Measurements from ENCODE around the gene TBC1D1. TPM values are rescaled to one million over a fixed set of nuclear protein-coding genes. Genes with fewer than 3 reads are reported as not detected.

Gene TBC1D1
- total and polyA plus RNA-seq, 2 donors (not counting 1 experiment from before 2014, with no cell fraction given), result 39.7 to 90.0 TPM

GRCh38 chr4:38145033-38145678, 254.3 kb downstream of the TBC1D1 start:
- Histone ChIP-seq H3K79me2 (ENCODE audit: control insufficient read depth, insufficient read depth, low read length) (no peaks in the 10 kb centered on the region), H3K27ac (ENCODE audit: insufficient read depth, low read length) (peak overlapping the region; percentile 37), H3K27me3 (ENCODE audit: control insufficient read depth, insufficient read depth, low read length) (no peaks in the 10 kb centered on the region), H3K9ac (ENCODE audit: insufficient read depth, low read length) (no peak overlapping the region), H3K9me3 (ENCODE audit: control insufficient read depth, insufficient read depth, low read depth, low read length) (no peaks in the 10 kb centered on the region), H3K4me3 (replicated peaks in 1 of 4; ENCODE audit: control extremely low read depth in 1 of 4, insufficient read depth in 1 of 4, low read depth in 3 of 4, low read length in 4 of 4) (no peak overlapping the region), H4K20me1 (ENCODE audit: control insufficient read depth, extremely low read depth, insufficient read depth, low read length) (no peaks in the 10 kb centered on the region), H3K4me2 (ENCODE audit: extremely low read depth, insufficient read depth, low read length) (no peak overlapping the region), H3K36me3 (ENCODE audit: control insufficient read depth, insufficient read depth, low read length) (no peaks in the 10 kb centered on the region), H3K4me1 (ENCODE audit: control insufficient read depth, extremely low read depth, insufficient read depth, low read length) (peaks cover 16% of the 10 kb centered on the region), H2AFZ (ENCODE audit: low read length) (no peak overlapping the region)
- DNase-seq (ENCODE audit: low read depth in 2 of 2), result no peak
- no peak for TF ChIP-seq EZH2 (IDR thresholded peaks at IDR 0.05; ENCODE audit: low read length, missing control alignments)
- no peak for TF ChIP-seq CTCF (conservative IDR thresholded peaks at IDR 0.05 in 1 of 2, IDR thresholded peaks at IDR 0.05 in 1 of 2; ENCODE audit: low read depth in 1 of 2, low read length in 2 of 2)

GRCh38 chr4:38145741-38146140, 254.9 kb downstream of the TBC1D1 start:
- H3K9ac ChIP-seq (ENCODE audit: insufficient read depth, low read length), result no peak overlapping the region
- H3K36me3 ChIP-seq (ENCODE audit: control insufficient read depth, insufficient read depth, low read length), result no peaks in the 10 kb centered on the region
- H3K4me1 ChIP-seq (ENCODE audit: control insufficient read depth, extremely low read depth, insufficient read depth, low read length), result peaks cover 18% of the 10 kb centered on the region
- H3K4me3 ChIP-seq (replicated peaks in 1 of 4; ENCODE audit: control extremely low read depth in 1 of 4, insufficient read depth in 1 of 4, low read depth in 3 of 4, low read length in 4 of 4), result no peak overlapping the region
- H3K4me2 ChIP-seq (ENCODE audit: extremely low read depth, insufficient read depth, low read length), result peak overlapping the region; percentile 25
- H2AFZ ChIP-seq (ENCODE audit: low read length), result no peak overlapping the region
- no peaks in the 10 kb centered on the region for H3K79me2 ChIP-seq (ENCODE audit: control insufficient read depth, insufficient read depth, low read length)
- no peaks in the 10 kb centered on the region for H4K20me1 ChIP-seq (ENCODE audit: control insufficient read depth, extremely low read depth, insufficient read depth, low read length)
- no peaks in the 10 kb centered on the region for H3K9me3 ChIP-seq (ENCODE audit: control insufficient read depth, insufficient read depth, low read depth, low read length)
- TF ChIP-seq EZH2 (IDR thresholded peaks at IDR 0.05; ENCODE audit: low read length, missing control alignments), result no peak
- TF ChIP-seq CTCF (conservative IDR thresholded peaks at IDR 0.05 in 1 of 2, IDR thresholded peaks at IDR 0.05 in 1 of 2; ENCODE audit: low read depth in 1 of 2, low read length in 2 of 2), result no peak
- peak; percentile 88 to 94 for DNase-seq (ENCODE audit: low read depth in 2 of 2)
- H3K27ac ChIP-seq (ENCODE audit: insufficient read depth, low read length), result peak overlapping the region; percentile 37
- no peaks in the 10 kb centered on the region for H3K27me3 ChIP-seq (ENCODE audit: control insufficient read depth, insufficient read depth, low read length)

GRCh38 chr4:38146383-38146782, 255.5 kb downstream of the TBC1D1 start:
- Histone ChIP-seq H3K4me2 (ENCODE audit: extremely low read depth, insufficient read depth, low read length) (no peak overlapping the region), H3K27ac (ENCODE audit: insufficient read depth, low read length) (peak overlapping the region; percentile 37), H3K9me3 (ENCODE audit: control insufficient read depth, insufficient read depth, low read depth, low read length) (no peaks in the 10 kb centered on the region), H3K4me3 (replicated peaks in 1 of 4; ENCODE audit: control extremely low read depth in 1 of 4, insufficient read depth in 1 of 4, low read depth in 3 of 4, low read length in 4 of 4) (no peak overlapping the region), H3K4me1 (ENCODE audit: control insufficient read depth, extremely low read depth, insufficient read depth, low read length) (peaks cover 20% of the 10 kb centered on the region), H3K9ac (ENCODE audit: insufficient read depth, low read length) (no peak overlapping the region), H2AFZ (ENCODE audit: low read length) (no peak overlapping the region), H4K20me1 (ENCODE audit: control insufficient read depth, extremely low read depth, insufficient read depth, low read length) (no peaks in the 10 kb centered on the region), H3K27me3 (ENCODE audit: control insufficient read depth, insufficient read depth, low read length) (no peaks in the 10 kb centered on the region), H3K79me2 (ENCODE audit: control insufficient read depth, insufficient read depth, low read length) (no peaks in the 10 kb centered on the region), H3K36me3 (ENCODE audit: control insufficient read depth, insufficient read depth, low read length) (no peaks in the 10 kb centered on the region)
- no peak for DNase-seq (ENCODE audit: low read depth in 2 of 2)
- TF ChIP-seq EZH2 (IDR thresholded peaks at IDR 0.05; ENCODE audit: low read length, missing control alignments) (no peak), CTCF (conservative IDR thresholded peaks at IDR 0.05 in 1 of 2, IDR thresholded peaks at IDR 0.05 in 1 of 2; ENCODE audit: low read depth in 1 of 2, low read length in 2 of 2) (no peak)
